Ishikawa (cell line): ENCODE data around the gene CA10.

Experiments
- CEBPB ChIP-seq: IDR thresholded peaks from 2 replicates; pipeline ENCODE4 v1.6.1; 2012
- EGR1 ChIP-seq: IDR thresholded peaks from 2 replicates; pipeline ENCODE4 v1.6.1; 2012
- EP300 ChIP-seq: IDR thresholded peaks from 2 replicates; pipeline ENCODE4 v1.6.1; 2012; ENCODE audit warnings: borderline replicate concordance
- NFIC ChIP-seq: IDR thresholded peaks from 2 replicates; pipeline ENCODE4 v1.6.1; 2012
- RAD21 ChIP-seq: IDR thresholded peaks from 2 replicates; pipeline ENCODE4 v1.6.1; 2012; ENCODE audit warnings: low read depth
- TCF12 ChIP-seq: IDR thresholded peaks from 2 replicates; pipeline ENCODE4 v1.6.1; 2012; ENCODE audit warnings: low read depth
- YY1 ChIP-seq: IDR thresholded peaks from 2 replicates; pipeline ENCODE4 v1.6.1; 2012; ENCODE audit warnings: low read depth
- ZBTB7A ChIP-seq: IDR thresholded peaks from 2 replicates; pipeline ENCODE4 v1.6.1; 2012; ENCODE audit warnings: low read depth
- TF ChIP-seq, protein P1 (sequence below): IDR thresholded peaks from 2 replicates; pipeline ENCODE4 v1.6.1; 2012; ENCODE audit warnings: low read depth, mild to moderate bottlenecking
- TF ChIP-seq, protein P2 (sequence below): IDR thresholded peaks from 2 replicates; pipeline ENCODE4 v1.6.1; 2012

DNA sequence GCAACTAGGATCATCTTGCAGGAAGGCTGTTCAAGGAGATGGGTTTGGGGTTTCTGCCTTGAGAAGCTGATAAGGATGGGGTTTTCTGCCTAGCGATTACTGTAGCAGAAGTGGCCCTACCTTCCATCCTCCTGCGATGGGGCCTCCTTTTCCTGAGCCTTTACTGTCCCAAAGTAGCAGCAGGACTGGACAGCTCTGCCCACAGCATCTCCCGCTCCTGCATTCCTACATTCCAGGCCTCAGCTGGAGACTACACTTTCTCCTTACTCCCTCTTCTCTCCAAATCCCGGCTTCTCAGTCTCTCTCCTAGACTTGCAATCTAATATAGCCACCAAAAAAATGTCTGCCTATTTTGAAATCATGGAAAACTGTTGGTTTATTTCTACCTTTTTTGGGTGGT, 355.4 kb downstream of the CA10 start:
- no peak for TF ChIP-seq YY1
- no peak for TF ChIP-seq ZBTB7A
- TF ChIP-seq, protein P1, sequence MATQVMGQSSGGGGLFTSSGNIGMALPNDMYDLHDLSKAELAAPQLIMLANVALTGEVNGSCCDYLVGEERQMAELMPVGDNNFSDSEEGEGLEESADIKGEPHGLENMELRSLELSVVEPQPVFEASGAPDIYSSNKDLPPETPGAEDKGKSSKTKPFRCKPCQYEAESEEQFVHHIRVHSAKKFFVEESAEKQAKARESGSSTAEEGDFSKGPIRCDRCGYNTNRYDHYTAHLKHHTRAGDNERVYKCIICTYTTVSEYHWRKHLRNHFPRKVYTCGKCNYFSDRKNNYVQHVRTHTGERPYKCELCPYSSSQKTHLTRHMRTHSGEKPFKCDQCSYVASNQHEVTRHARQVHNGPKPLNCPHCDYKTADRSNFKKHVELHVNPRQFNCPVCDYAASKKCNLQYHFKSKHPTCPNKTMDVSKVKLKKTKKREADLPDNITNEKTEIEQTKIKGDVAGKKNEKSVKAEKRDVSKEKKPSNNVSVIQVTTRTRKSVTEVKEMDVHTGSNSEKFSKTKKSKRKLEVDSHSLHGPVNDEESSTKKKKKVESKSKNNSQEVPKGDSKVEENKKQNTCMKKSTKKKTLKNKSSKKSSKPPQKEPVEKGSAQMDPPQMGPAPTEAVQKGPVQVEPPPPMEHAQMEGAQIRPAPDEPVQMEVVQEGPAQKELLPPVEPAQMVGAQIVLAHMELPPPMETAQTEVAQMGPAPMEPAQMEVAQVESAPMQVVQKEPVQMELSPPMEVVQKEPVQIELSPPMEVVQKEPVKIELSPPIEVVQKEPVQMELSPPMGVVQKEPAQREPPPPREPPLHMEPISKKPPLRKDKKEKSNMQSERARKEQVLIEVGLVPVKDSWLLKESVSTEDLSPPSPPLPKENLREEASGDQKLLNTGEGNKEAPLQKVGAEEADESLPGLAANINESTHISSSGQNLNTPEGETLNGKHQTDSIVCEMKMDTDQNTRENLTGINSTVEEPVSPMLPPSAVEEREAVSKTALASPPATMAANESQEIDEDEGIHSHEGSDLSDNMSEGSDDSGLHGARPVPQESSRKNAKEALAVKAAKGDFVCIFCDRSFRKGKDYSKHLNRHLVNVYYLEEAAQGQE: no peak
- TF ChIP-seq NFIC: no peak
- TF ChIP-seq, protein P2, sequence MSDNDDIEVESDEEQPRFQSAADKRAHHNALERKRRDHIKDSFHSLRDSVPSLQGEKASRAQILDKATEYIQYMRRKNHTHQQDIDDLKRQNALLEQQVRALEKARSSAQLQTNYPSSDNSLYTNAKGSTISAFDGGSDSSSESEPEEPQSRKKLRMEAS: no peak
- TF ChIP-seq EP300: no peak
- no peak for TF ChIP-seq RAD21
- no peak for TF ChIP-seq TCF12
- no peak for TF ChIP-seq EGR1
- TF ChIP-seq CEBPB: no peak
